Lower lobe of right lung (tissue), 2 donors: ENCODE data around the gene TAS1R1. TPM values are rescaled to one million over a fixed set of nuclear protein-coding genes. Genes with fewer than 3 reads are reported as not detected.

Source experiments
- ATAC-seq, 2 donors: fragments of 200-7000 bp; cut with Tn5 transposase; one replicate each; pipeline ENCODE4 v1.9.1; 2020 to 2022; ENCODE audit warnings: mild to moderate bottlenecking in 2 of 2, moderate library complexity in 2 of 2
- DNase-seq: peaks from one replicate; pipeline ENCODE4 v3.0.0-alpha.2; 2020
- H3K27ac ChIP-seq: fragments of 200-600 bp; one replicate; pipeline ENCODE4 v1.8.0; 2022
- H3K27me3 ChIP-seq: fragments of 200-600 bp; one replicate; pipeline ENCODE4 v1.8.0; 2022; ENCODE audit warnings: low read depth
- H3K36me3 ChIP-seq: fragments of 200-600 bp; one replicate; pipeline ENCODE4 v1.8.0; 2022; ENCODE audit warnings: mild to moderate bottlenecking
- H3K4me1 ChIP-seq: fragments of 200-600 bp; one replicate; pipeline ENCODE4 v1.8.0; 2022
- H3K4me3 ChIP-seq: fragments of 200-600 bp; one replicate; pipeline ENCODE4 v1.8.0; 2022; ENCODE audit warnings: mild to moderate bottlenecking
- H3K9me3 ChIP-seq: fragments of 200-600 bp; one replicate; pipeline ENCODE4 v1.8.0; 2022
- intact Hi-C: fragments of 100-400 bp; cut with DNase I; formaldehyde crosslinking; loops from one replicate; pipeline ENCODE4 v1.11.0; 2022
- total RNA-seq: library from RNA; stranded (reverse); fragmentation: NEBNext Ultra II Directional; extraction: Animal tissue kit (Norgen Biotek cat#: 25700); gene quantifications from one replicate; pipeline ENCODE4 v1.2.1, GENCODE V29; 2021
- TF ChIP-seq, protein P1 (sequence below): fragments of 200-600 bp; IDR thresholded peaks from one replicate; pipeline ENCODE4 v1.8.0; 2022; ENCODE audit warnings: antibody characterized with exemption, mild to moderate bottlenecking
- donor health status: DM: no; HTN: yes; CAD: no; lungs with severe emphysema.

The TAS1R1 gene
- total RNA-seq, 1 donor from 2014 or later: 0.27 TPM

DNA sequence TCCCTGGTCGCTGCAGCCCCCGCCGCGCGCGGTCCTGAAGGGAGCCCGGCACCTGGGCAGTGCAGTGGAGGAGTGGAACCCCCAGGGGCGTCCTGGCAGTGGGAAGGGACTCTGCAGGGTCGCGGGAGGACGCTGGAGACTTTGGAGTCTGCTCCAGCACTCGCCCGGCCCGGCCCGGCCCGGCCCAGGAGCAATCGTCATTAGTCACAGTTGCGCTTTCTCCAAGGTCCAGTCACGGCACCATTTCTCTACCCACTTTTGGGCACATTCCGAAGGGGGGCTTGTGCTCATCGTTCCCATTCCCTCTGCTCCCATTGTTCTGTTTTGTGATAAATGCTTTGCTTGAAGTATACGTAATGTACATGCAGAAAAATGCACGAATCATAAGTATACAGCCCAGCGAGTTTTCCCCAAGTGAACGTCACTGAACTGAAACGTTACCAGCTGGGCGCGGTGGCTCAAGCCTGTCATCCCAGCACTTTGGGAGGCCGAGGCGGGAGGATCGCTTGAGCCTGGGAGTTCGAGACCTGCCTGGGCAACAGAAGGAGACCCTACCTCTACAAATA is 70.6 kb downstream of the TAS1R1 start:
- Histone ChIP-seq H3K4me3 (peak overlapping the region; percentile 91), H3K36me3 (peaks cover 59% of the 10 kb centered on the region), H3K9me3 (no peaks in the 10 kb centered on the region), H3K27ac (peak overlapping the region; percentile 85), H3K27me3 (no peaks in the 10 kb centered on the region), H3K4me1 (peaks cover 25% of the 10 kb centered on the region)
- ATAC-seq: peak in 1 of 2 donors; percentile 4
- intact Hi-C loops: no loop called here
- TF ChIP-seq, protein P1, sequence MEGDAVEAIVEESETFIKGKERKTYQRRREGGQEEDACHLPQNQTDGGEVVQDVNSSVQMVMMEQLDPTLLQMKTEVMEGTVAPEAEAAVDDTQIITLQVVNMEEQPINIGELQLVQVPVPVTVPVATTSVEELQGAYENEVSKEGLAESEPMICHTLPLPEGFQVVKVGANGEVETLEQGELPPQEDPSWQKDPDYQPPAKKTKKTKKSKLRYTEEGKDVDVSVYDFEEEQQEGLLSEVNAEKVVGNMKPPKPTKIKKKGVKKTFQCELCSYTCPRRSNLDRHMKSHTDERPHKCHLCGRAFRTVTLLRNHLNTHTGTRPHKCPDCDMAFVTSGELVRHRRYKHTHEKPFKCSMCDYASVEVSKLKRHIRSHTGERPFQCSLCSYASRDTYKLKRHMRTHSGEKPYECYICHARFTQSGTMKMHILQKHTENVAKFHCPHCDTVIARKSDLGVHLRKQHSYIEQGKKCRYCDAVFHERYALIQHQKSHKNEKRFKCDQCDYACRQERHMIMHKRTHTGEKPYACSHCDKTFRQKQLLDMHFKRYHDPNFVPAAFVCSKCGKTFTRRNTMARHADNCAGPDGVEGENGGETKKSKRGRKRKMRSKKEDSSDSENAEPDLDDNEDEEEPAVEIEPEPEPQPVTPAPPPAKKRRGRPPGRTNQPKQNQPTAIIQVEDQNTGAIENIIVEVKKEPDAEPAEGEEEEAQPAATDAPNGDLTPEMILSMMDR: no peak
- no peak for DNase-seq

DNA sequence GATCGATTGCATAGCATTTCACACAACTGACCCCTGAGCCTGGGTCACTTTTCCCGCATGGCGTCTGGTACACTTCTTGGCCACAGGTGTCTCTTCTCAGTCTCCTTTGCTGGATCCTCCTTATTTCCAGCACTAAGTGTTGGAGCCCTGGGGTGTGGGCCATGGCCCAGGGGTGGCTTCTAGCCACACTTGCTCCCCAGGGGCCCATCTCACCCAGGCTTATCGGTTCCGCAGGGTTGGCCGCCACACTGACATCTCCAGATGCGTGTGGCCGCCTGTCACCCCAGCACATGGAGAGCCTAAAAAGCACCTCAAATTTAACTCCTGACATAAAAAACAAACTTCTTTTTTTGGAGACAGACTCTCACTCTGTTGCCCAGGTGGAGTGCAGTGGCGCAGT is 71.9 kb downstream of the TAS1R1 start:
- intact Hi-C loops: no loop called here
- Histone ChIP-seq H3K27ac (no peak overlapping the region), H3K27me3 (no peaks in the 10 kb centered on the region), H3K4me1 (peaks cover 25% of the 10 kb centered on the region), H3K9me3 (no peaks in the 10 kb centered on the region), H3K4me3 (no peak overlapping the region), H3K36me3 (peaks cover 59% of the 10 kb centered on the region)
- TF ChIP-seq, protein P1: no peak
- no peak for ATAC-seq
- no peak for DNase-seq

DNA sequence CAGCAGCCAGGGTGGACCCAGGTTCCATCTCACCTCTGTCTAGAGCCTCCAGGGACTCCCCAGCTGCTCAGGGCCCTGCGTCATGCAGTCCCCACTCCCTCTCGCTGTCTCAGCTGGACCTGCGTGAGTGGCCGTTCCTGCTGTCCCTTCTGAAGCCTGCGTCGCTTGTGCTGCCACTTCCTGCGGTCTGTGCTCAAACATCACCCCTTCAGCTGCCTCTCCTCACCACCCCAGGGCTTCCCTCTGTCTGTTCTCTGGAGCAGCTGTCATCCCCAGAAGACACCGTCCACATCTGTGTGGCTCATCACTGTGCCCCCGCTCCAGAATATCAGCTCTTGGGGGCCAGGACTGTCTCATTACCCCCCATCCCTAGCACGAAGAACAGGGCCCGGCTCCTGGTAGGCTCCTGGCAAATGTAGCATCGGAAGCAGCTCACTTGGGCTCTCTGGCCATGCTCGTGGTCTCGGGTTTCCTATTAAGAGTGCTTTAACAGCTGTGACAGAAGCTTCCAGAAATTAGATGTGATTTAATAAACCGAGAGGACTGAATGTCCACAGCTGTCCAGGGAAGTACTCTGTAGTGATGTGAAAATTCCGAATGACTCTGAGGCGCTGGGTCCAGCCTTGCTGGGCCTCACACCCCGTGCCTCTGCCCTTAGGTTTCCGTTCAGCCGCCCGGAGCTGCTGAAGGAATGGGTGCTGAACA is 72.9 kb downstream of the TAS1R1 start:
- DNase-seq: no peak
- Histone ChIP-seq H3K4me3 (no peak overlapping the region), H3K4me1 (peaks cover 25% of the 10 kb centered on the region), H3K27ac (no peak overlapping the region), H3K9me3 (no peaks in the 10 kb centered on the region), H3K27me3 (no peaks in the 10 kb centered on the region), H3K36me3 (peaks cover 59% of the 10 kb centered on the region)
- ATAC-seq: no peak
- intact Hi-C loops: no loop called here
- TF ChIP-seq, protein P1: no peak

DNA sequence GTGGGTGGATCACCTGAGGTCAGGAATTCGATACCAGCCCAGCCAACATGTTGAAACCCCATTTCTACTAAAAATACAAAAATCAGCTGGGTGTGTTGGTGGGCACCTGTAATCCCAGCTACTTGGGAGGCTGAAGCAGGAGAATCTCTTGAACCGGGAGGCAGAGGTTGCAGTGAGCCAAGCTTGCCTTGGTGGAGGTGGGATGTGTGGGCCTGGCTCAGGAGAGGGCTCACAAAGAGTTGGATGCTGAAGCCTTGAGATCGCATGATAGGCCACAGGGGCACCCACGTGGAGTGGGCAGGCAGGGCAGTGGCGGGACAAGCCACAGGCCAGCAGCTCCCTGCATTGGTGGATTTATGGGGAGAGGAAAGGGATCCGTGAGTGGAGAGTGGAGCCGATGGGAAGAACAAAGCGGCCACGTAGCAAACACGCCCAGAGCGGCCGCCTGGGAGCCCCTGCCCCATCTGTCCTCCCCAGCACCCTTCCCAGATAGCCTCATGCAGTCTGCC is 73.9 kb downstream of the TAS1R1 start:
- ATAC-seq (no peak), DNase-seq (no peak)
- H3K27ac ChIP-seq: no peak overlapping the region
- peaks cover 68% of the 10 kb centered on the region for H3K36me3 ChIP-seq
- no peaks in the 10 kb centered on the region for H3K27me3 ChIP-seq
- TF ChIP-seq, protein P1: no peak
- no peak overlapping the region for H3K4me3 ChIP-seq
- H3K4me1 ChIP-seq: peaks cover 25% of the 10 kb centered on the region
- intact Hi-C loops: no loop called here
- no peaks in the 10 kb centered on the region for H3K9me3 ChIP-seq

Other genes starting within 250 kb of the TAS1R1 start
- 28.5 TPM for gene ACOT7, start 161.5 kb upstream of the TAS1R1 start, total RNA-seq
- gene HES2, start 135.4 kb upstream of the TAS1R1 start, total RNA-seq: 6.4 TPM
- 8.3 TPM for gene ESPN, start 130.5 kb upstream of the TAS1R1 start, total RNA-seq
- gene TNFRSF25, start 89.1 kb upstream of the TAS1R1 start, total RNA-seq: 8.2 TPM
- gene PLEKHG5, start 63.6 kb upstream of the TAS1R1 start, total RNA-seq: 9.5 TPM
- 19.4 TPM for gene NOL9, start 794 bp upstream of the TAS1R1 start, total RNA-seq
- 36.5 TPM for gene ZBTB48, start 24.7 kb downstream of the TAS1R1 start, total RNA-seq
- gene KLHL21, start 47.6 kb downstream of the TAS1R1 start, total RNA-seq: 22.6 TPM
- 10.2 TPM for gene PHF13, start 58.4 kb downstream of the TAS1R1 start, total RNA-seq
- gene THAP3, start 69.6 kb downstream of the TAS1R1 start, total RNA-seq: 15.7 TPM
- 36.4 TPM for gene DNAJC11, start 146.5 kb downstream of the TAS1R1 start, total RNA-seq
- gene CAMTA1, start 230.1 kb downstream of the TAS1R1 start, total RNA-seq: 47.9 TPM